Measurements from ENCODE around the gene KDM4B. TPM values are rescaled to one million over a fixed set of nuclear protein-coding genes. Genes with fewer than 3 reads are reported as not detected.

KDM4B gene
- total and polyA plus RNA-seq, 2 of the 8 experiments (the other 6 are each of a cell fraction or from before 2014, with no cell fraction given): 12.0 to 31.9 TPM

DNA sequence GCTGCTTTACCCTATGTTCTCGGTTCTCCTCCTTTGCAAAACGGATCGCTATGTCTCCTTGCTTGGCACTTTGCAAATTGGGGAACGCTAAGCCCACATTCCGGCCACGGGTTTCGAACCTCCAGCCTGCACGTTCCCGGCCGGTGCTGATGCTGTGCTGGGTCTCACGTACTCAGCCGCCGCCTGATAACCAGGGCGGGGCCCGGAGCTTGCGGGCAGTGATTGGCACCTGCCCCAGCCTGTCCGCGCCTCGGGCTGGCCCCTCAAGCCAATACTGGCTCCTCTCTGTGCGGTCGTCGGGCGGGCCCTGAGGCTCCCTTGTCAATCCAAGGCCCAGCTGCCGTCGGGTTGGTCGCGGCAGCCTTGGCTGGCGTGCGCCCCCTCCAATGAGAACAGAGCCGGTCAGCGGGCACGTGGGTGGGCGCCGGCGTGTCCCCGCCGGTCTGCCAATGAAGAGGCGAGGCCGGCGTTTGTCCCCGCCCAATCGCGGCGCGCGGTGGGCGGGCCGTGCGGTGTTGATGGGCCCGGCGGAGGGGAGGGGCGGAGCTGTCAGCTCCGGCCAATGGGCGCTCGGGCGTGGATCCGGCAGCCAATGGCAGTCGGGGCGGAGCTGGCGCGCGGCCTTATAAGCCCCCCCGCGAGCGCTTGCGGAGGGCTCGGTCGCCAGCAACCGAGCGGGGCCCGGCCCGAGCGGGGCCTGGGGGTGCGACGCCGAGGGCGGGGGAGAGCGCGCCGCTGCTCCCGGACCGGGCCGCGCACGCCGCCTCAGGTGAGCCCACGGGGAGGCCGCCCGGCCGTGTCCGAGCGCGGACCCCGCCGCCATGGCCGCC, at the start of gene KDM4B (continued):
- no peak for TF ChIP-seq KDM4A (IDR thresholded peaks at IDR 0.05; ENCODE audit: low read depth, low read length, severe bottlenecking)
- TF ChIP-seq SP4 (IDR thresholded peaks at IDR 0.05; ENCODE audit: low read length): peak; percentile 97
- TF ChIP-seq NRF1 (IDR thresholded peaks at IDR 0.05; ENCODE audit: low read depth, low read length): no peak
- TF ChIP-seq GABPA (IDR thresholded peaks at IDR 0.05; ENCODE audit: borderline replicate concordance, insufficient read depth, low read length): no peak
- 0 out of 2 replicates have a peak, but pooled peaks have one; percentile 5 for TF ChIP-seq TCF12 (IDR thresholded peaks at IDR 0.05; ENCODE audit: low read depth, low read length)
- peak; percentile 86 for TF ChIP-seq CREB1 (IDR thresholded peaks at IDR 0.05)
- no peak for TF ChIP-seq SUZ12 (IDR thresholded peaks at IDR 0.05; ENCODE audit: low read length)
- no peak for TF ChIP-seq SAP30 (IDR thresholded peaks at IDR 0.05; ENCODE audit: insufficient read depth, insufficient replicate concordance, low read length)
- peak; percentile 99 for TF ChIP-seq SP1 (IDR thresholded peaks at IDR 0.05; ENCODE audit: low read depth, low read length)
- peak; percentile 72 for TF ChIP-seq TAF1 (IDR thresholded peaks at IDR 0.05; ENCODE audit: low read depth, low read length)
- peak; percentile 58; the same call in 1 of the 2 replicates for TF ChIP-seq KDM1A (IDR thresholded peaks at IDR 0.05; ENCODE audit: borderline replicate concordance, low read length)
- TF ChIP-seq EZH2 (IDR thresholded peaks at IDR 0.05; ENCODE audit: low read depth, low read length, severe bottlenecking): no peak
- no peak for TF ChIP-seq CBX5 (IDR thresholded peaks at IDR 0.05; ENCODE audit: low read depth, low read length)
